DND-41 (cell line): Measurements from ENCODE around the gene CLSTN2.

Experiments used
- ATAC-seq: fragments of 200-7000 bp; cut with Tn5 transposase; 3 replicates; pipeline ENCODE4 v1.9.1; 2021; ENCODE audit warnings: low read depth; ENCODE audit not compliant: insufficient read depth
- DNase-seq: peaks from one replicate; pipeline ENCODE4 v3.0.0-alpha.2; 2020
- H2AFZ ChIP-seq: 2 replicates; pipeline ENCODE4 v1.6.0; 2012; ENCODE audit warnings: low read depth, low read length
- H3K27ac ChIP-seq: 2 replicates; pipeline ENCODE4 v1.5.1; 2012; ENCODE audit warnings: low read length, inconsistent platforms
- H3K27me3 ChIP-seq: fragments of 200-600 bp; sonication (generic); 2 replicates; pipeline ENCODE4 v1.6.0; 2012; ENCODE audit warnings: low read length, mild to moderate bottlenecking, inconsistent platforms; ENCODE audit not compliant: insufficient read depth, poor library complexity
- H3K36me3 ChIP-seq: 2 replicates; pipeline ENCODE4 v1.5.1; 2012; ENCODE audit warnings: low read length, inconsistent platforms; ENCODE audit not compliant: insufficient read depth
- H3K4me1 ChIP-seq: 2 replicates; pipeline ENCODE4 v1.5.1; 2012; ENCODE audit warnings: mild to moderate bottlenecking, low read length; ENCODE audit not compliant: insufficient read depth
- H3K4me2 ChIP-seq: 2 replicates; pipeline ENCODE4 v1.6.0; 2012; ENCODE audit warnings: mild to moderate bottlenecking, moderate library complexity, low read length, inconsistent platforms; ENCODE audit not compliant: insufficient read depth
- H3K4me3 ChIP-seq, 2 experiments: fragments of 200-600 bp in 1 of 2; shearing (Covaris generic) in 1 of 2; 2 replicates each; pipeline ENCODE4 v1.5.1; 2012 to 2016; ENCODE audit warnings: inconsistent platforms in 2 of 2, low read length in 2 of 2, mild to moderate bottlenecking in 2 of 2, low read depth in 1 of 2, moderate library complexity in 1 of 2
- H3K79me2 ChIP-seq: 2 replicates; pipeline ENCODE4 v1.6.0; 2012; ENCODE audit warnings: low read length, inconsistent platforms; ENCODE audit not compliant: insufficient read depth
- H3K9ac ChIP-seq: 2 replicates; pipeline ENCODE4 v1.6.0; 2012; ENCODE audit warnings: low read depth, mild to moderate bottlenecking, inconsistent platforms, low read length, moderate library complexity
- H3K9me3 ChIP-seq: 2 replicates; pipeline ENCODE4 v1.5.1; 2012; ENCODE audit warnings: low read length, moderate library complexity, mild to moderate bottlenecking, inconsistent platforms; ENCODE audit not compliant: insufficient read depth, severe bottlenecking
- H4K20me1 ChIP-seq: 2 replicates; pipeline ENCODE4 v1.6.0; 2012; ENCODE audit warnings: low read length; ENCODE audit not compliant: insufficient read depth
- EZH2 ChIP-seq: IDR thresholded peaks from 3 replicates; pipeline ENCODE4 v1.6.1; 2012; ENCODE audit warnings: borderline replicate concordance, low read depth, mild to moderate bottlenecking, moderate library complexity, low read length, inconsistent platforms; ENCODE audit not compliant: severe bottlenecking
- TF ChIP-seq, protein P1 (sequence below): IDR thresholded peaks from 2 replicates; pipeline ENCODE4 v1.5.1; 2012; ENCODE audit warnings: borderline replicate concordance, low read length, moderate library complexity, mild to moderate bottlenecking; ENCODE audit not compliant: poor library complexity, severe bottlenecking; ENCODE audit errors: extremely low read depth

CLSTN2 gene

GRCh38 chr3:140440446-140440845 is 505.5 kb downstream of the CLSTN2 start:
- no peaks in the 10 kb centered on the region for H3K79me2 ChIP-seq
- H3K4me1 ChIP-seq: no peaks in the 10 kb centered on the region
- ATAC-seq (no peak), DNase-seq (no peak)
- H3K27me3 ChIP-seq: peaks cover 10% of the 10 kb centered on the region
- no peak overlapping the region for H2AFZ ChIP-seq
- H3K36me3 ChIP-seq: no peaks in the 10 kb centered on the region
- no peak overlapping the region for H3K9ac ChIP-seq
- H3K4me3 ChIP-seq: no peak overlapping the region
- no peaks in the 10 kb centered on the region for H4K20me1 ChIP-seq
- H3K4me2 ChIP-seq: no peak overlapping the region
- no peaks in the 10 kb centered on the region for H3K9me3 ChIP-seq
- H3K27ac ChIP-seq: no peak overlapping the region
- no peak for TF ChIP-seq EZH2
- TF ChIP-seq, protein P1, sequence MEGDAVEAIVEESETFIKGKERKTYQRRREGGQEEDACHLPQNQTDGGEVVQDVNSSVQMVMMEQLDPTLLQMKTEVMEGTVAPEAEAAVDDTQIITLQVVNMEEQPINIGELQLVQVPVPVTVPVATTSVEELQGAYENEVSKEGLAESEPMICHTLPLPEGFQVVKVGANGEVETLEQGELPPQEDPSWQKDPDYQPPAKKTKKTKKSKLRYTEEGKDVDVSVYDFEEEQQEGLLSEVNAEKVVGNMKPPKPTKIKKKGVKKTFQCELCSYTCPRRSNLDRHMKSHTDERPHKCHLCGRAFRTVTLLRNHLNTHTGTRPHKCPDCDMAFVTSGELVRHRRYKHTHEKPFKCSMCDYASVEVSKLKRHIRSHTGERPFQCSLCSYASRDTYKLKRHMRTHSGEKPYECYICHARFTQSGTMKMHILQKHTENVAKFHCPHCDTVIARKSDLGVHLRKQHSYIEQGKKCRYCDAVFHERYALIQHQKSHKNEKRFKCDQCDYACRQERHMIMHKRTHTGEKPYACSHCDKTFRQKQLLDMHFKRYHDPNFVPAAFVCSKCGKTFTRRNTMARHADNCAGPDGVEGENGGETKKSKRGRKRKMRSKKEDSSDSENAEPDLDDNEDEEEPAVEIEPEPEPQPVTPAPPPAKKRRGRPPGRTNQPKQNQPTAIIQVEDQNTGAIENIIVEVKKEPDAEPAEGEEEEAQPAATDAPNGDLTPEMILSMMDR: no peak

GRCh38 chr3:140441006-140441405 is 506.0 kb downstream of the CLSTN2 start:
- H3K9ac ChIP-seq: no peak overlapping the region
- DNase-seq (no peak), ATAC-seq (no peak)
- no peak overlapping the region for H3K4me2 ChIP-seq
- H3K27ac ChIP-seq: no peak overlapping the region
- no peaks in the 10 kb centered on the region for H3K9me3 ChIP-seq
- H2AFZ ChIP-seq: no peak overlapping the region
- H3K79me2 ChIP-seq: no peaks in the 10 kb centered on the region
- H3K27me3 ChIP-seq: peaks cover 10% of the 10 kb centered on the region
- H3K4me1 ChIP-seq: no peaks in the 10 kb centered on the region
- no peak overlapping the region for H3K4me3 ChIP-seq
- no peak for TF ChIP-seq EZH2
- TF ChIP-seq, protein P1: no peak
- H3K36me3 ChIP-seq: no peaks in the 10 kb centered on the region
- no peaks in the 10 kb centered on the region for H4K20me1 ChIP-seq

GRCh38 chr3:140442621-140443020 is 507.6 kb downstream of the CLSTN2 start:
- no peak for TF ChIP-seq EZH2
- TF ChIP-seq, protein P1: no peak
- no peaks in the 10 kb centered on the region for H3K79me2 ChIP-seq
- no peaks in the 10 kb centered on the region for H3K36me3 ChIP-seq
- no peak for ATAC-seq
- H3K4me2 ChIP-seq: no peak overlapping the region
- no peaks in the 10 kb centered on the region for H3K9me3 ChIP-seq
- no peak overlapping the region for H3K27ac ChIP-seq
- H3K4me1 ChIP-seq: no peaks in the 10 kb centered on the region
- peaks cover 10% of the 10 kb centered on the region for H3K27me3 ChIP-seq
- H2AFZ ChIP-seq: no peak overlapping the region
- no peak for DNase-seq
- H3K4me3 ChIP-seq: no peak overlapping the region
- H4K20me1 ChIP-seq: no peaks in the 10 kb centered on the region
- no peak overlapping the region for H3K9ac ChIP-seq

DNA sequence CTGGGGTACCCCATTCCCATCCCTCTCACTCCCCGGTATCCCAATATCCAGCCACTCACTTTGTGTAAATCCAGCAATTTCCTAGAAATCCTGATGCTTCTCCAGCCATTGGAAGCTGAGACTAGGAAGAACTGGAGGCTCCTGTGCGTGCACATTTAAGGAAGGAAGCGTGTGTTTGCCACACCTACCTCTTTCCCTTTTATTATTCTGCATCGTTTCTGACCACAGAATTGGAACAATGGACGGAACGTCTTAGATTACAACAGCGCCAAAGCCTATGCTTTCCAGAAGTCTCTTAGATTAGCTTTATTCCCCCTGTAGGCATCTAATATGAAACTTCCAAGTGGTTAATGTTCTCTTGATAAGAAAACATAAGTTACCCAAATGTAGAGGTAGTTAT is 508.1 kb downstream of the CLSTN2 start:
- no peak for ATAC-seq

More for the DNA sequence above, 508.1 kb downstream of the CLSTN2 start:
- H2AFZ ChIP-seq: no peak overlapping the region
- no peak overlapping the region for H3K27ac ChIP-seq
- DNase-seq: no peak
- H3K4me1 ChIP-seq: no peaks in the 10 kb centered on the region
- no peaks in the 10 kb centered on the region for H3K36me3 ChIP-seq
- no peaks in the 10 kb centered on the region for H3K9me3 ChIP-seq
- no peak overlapping the region for H3K9ac ChIP-seq
- no peaks in the 10 kb centered on the region for H3K79me2 ChIP-seq
- no peak overlapping the region for H3K4me2 ChIP-seq
- peaks cover 10% of the 10 kb centered on the region for H3K27me3 ChIP-seq
- H3K4me3 ChIP-seq: no peak overlapping the region
- H4K20me1 ChIP-seq: no peaks in the 10 kb centered on the region
- TF ChIP-seq, protein P1: no peak
- TF ChIP-seq EZH2: no peak
